ENCODE measurements around the gene NEBL.

The NEBL gene

DNA sequence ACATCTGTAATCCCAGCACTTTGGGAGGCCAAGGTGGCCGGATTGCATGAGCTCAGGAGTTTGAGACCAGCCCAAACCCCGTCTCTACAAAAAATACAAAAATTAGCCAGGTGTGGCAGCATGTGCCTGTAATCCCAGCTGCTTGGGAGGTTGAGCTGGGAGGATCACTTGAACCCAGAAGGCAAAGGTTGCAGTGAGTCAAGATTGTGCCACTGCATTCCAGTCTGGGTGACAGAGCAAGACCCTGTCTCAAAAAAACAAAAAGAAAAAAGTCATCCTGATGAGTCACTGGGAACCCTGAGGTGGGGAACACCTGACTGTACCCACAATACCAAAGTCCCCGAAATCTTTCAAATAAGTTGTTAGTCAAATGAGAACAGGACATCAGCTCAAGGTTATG lies 80.0 kb downstream of the NEBL start:
- Mint-ChIP-seq H3K27ac (no peak overlapping the region), H3K9me3 (no peaks in the 10 kb centered on the region), H3K4me3 (no peak overlapping the region), H3K4me1 (no peaks in the 10 kb centered on the region), H3K27me3 (ENCODE audit: low read depth) (no peaks in the 10 kb centered on the region), H3K36me3 (ENCODE audit: low read depth) (peaks cover 4% of the 10 kb centered on the region)
- TF ChIP-seq, protein P1, sequence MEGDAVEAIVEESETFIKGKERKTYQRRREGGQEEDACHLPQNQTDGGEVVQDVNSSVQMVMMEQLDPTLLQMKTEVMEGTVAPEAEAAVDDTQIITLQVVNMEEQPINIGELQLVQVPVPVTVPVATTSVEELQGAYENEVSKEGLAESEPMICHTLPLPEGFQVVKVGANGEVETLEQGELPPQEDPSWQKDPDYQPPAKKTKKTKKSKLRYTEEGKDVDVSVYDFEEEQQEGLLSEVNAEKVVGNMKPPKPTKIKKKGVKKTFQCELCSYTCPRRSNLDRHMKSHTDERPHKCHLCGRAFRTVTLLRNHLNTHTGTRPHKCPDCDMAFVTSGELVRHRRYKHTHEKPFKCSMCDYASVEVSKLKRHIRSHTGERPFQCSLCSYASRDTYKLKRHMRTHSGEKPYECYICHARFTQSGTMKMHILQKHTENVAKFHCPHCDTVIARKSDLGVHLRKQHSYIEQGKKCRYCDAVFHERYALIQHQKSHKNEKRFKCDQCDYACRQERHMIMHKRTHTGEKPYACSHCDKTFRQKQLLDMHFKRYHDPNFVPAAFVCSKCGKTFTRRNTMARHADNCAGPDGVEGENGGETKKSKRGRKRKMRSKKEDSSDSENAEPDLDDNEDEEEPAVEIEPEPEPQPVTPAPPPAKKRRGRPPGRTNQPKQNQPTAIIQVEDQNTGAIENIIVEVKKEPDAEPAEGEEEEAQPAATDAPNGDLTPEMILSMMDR (IDR thresholded peaks at IDR 0.05; ENCODE audit: unreplicated experiment in 3 of 3), result no peak

DNA sequence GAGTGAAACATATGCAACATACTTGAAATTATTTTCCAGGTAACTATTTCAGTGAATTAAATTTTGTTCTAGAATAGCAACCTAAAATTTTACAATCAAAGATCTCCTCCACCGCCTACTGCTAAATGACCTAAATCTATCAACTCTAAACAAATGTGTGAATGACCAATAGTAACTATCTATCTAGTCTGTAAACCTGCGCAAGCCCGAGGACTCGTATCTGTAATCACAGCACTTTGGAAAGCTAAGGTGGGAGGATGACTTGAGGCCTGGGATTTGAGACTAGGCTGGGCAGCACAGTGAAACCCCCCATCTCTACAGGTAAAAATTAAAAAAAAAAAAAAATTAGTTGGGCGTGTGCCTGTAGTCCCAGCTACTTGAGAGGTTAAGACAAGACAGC lies 83.0 kb downstream of the NEBL start:
- TF ChIP-seq, protein P1 (IDR thresholded peaks at IDR 0.05; ENCODE audit: unreplicated experiment in 3 of 3), result no peak
- H3K4me1 Mint-ChIP-seq, result no peaks in the 10 kb centered on the region
- peaks cover 4% of the 10 kb centered on the region for H3K36me3 Mint-ChIP-seq (ENCODE audit: low read depth)
- H3K4me3 Mint-ChIP-seq, result no peak overlapping the region
- H3K9me3 Mint-ChIP-seq, result no peaks in the 10 kb centered on the region
- H3K27me3 Mint-ChIP-seq (ENCODE audit: low read depth), result no peaks in the 10 kb centered on the region
- no peak overlapping the region for H3K27ac Mint-ChIP-seq

DNA sequence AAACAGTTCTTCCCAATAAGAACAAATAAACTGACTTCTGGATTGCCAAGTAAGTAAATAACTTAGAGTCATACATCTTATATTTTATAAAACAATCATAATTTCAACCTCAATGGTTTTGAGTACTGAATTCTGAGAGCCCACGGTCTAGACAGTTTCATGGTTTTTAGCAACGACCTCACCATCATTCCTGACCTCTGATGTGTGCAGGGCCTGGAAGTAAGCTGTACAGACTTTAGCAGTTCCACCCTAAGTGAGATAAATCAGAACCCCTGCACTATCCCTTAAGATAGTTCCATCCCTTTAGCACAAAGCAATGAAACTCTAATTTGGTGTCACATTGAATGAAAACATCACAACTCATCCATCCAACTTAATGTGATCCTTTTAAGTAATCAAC lies 86.0 kb downstream of the NEBL start:
- TF ChIP-seq, protein P1 (IDR thresholded peaks at IDR 0.05; ENCODE audit: unreplicated experiment in 3 of 3), result no peak
- H3K27me3 Mint-ChIP-seq (ENCODE audit: low read depth), result no peaks in the 10 kb centered on the region
- no peak overlapping the region for H3K4me3 Mint-ChIP-seq
- H3K27ac Mint-ChIP-seq, result no peak overlapping the region
- no peaks in the 10 kb centered on the region for H3K4me1 Mint-ChIP-seq
- no peaks in the 10 kb centered on the region for H3K9me3 Mint-ChIP-seq
- peaks cover 4% of the 10 kb centered on the region for H3K36me3 Mint-ChIP-seq (ENCODE audit: low read depth)

DNA sequence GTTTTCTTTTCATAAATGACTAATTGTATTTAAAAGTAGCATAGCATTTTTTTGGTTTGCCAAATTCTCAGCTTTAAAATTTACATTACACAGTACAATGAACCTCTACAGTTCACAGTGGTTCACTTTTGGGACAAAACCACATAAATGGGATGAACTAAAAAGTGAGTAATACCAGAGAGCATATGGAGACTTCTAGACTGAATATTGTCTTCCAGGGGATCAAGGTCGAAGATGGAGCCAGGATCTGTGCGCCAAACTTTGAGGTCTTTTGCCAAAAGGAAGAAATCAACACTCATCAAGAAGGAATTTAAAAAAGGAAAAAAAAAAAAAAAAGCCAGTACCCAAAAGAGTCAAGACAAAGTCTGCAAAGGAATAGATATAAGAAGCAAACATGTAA lies 87.5 kb downstream of the NEBL start:
- H3K4me1 Mint-ChIP-seq, result no peaks in the 10 kb centered on the region
- no peak overlapping the region for H3K27ac Mint-ChIP-seq
- no peaks in the 10 kb centered on the region for H3K27me3 Mint-ChIP-seq (ENCODE audit: low read depth)
- peaks cover 4% of the 10 kb centered on the region for H3K36me3 Mint-ChIP-seq (ENCODE audit: low read depth)
- TF ChIP-seq, protein P1 (IDR thresholded peaks at IDR 0.05; ENCODE audit: unreplicated experiment in 3 of 3), result no peak
- H3K9me3 Mint-ChIP-seq, result no peaks in the 10 kb centered on the region
- H3K4me3 Mint-ChIP-seq, result no peak overlapping the region

DNA sequence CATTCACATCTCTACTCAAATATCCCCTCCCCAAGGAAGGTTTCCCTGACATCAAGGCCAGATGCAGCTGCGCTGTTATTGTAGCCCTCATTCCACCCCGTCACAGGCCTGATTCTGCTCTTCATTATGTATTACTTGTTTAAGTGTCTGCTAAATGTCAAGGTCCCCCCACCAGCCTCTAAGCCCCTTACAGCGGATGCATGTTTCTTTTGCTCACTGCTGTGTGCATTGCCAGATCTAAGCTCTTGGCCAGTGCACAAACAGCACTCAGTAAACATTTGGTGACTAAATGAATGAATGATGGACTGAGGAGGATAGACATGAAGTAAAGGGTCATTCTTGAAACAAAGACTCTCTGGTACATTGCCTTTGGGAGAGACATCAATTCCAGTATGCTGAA lies 90.6 kb downstream of the NEBL start:
- H3K36me3 Mint-ChIP-seq (ENCODE audit: low read depth), result peaks cover 4% of the 10 kb centered on the region
- TF ChIP-seq, protein P1 (IDR thresholded peaks at IDR 0.05; ENCODE audit: unreplicated experiment in 3 of 3), result no peak
- no peaks in the 10 kb centered on the region for H3K27me3 Mint-ChIP-seq (ENCODE audit: low read depth)
- no peak overlapping the region for H3K27ac Mint-ChIP-seq
- no peaks in the 10 kb centered on the region for H3K9me3 Mint-ChIP-seq
- no peak overlapping the region for H3K4me3 Mint-ChIP-seq
- H3K4me1 Mint-ChIP-seq, result no peaks in the 10 kb centered on the region

DNA sequence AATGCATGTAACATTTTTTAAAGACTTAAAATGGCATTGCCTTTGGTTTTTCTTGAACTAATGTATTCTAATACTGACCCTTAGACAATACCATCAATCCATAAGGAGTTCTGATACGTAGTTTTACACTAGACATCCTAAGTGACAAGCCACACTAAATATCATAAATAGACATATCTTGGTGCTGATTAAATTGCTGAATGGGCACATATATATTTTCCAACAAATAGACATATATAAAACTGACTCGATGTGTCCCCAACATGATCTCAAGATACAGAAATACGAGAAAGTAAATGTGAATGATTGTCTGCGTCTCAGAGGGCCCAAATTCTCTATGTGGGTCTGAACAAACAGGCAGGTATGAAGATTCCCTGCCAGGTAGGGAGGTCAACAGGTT lies 99.8 kb downstream of the NEBL start:
- Mint-ChIP-seq H3K36me3 (ENCODE audit: low read depth) (no peaks in the 10 kb centered on the region), H3K4me1 (no peaks in the 10 kb centered on the region), H3K27me3 (ENCODE audit: low read depth) (no peaks in the 10 kb centered on the region), H3K4me3 (no peak overlapping the region), H3K9me3 (no peaks in the 10 kb centered on the region), H3K27ac (no peak overlapping the region)
- TF ChIP-seq, protein P1 (IDR thresholded peaks at IDR 0.05; ENCODE audit: unreplicated experiment in 3 of 3), result no peak

Data from nephron (organoid).